ENCODE results near the gene ADAMTS17.

DNA sequence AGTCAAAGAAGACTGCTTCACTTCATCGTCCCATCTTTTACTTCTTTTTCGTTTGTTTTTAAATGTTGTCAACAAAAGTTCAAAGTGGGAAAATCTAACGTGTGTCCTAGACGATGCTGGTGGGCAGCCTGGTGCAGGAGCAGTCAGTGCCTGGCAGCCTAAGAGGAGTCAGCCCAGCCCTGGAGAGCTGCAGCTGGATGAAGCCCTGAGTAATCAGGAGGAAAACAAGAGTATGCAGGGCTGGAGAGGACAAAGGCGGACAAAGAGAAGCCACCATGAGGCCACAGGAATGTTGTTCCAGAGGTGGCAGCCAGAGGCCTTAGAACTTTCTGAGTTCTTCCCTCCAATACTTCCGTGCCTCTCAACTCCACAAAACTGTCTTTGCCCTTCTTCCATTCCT lies 5.7 kb downstream of the ADAMTS17 start:
- TF ChIP-seq, protein P1, sequence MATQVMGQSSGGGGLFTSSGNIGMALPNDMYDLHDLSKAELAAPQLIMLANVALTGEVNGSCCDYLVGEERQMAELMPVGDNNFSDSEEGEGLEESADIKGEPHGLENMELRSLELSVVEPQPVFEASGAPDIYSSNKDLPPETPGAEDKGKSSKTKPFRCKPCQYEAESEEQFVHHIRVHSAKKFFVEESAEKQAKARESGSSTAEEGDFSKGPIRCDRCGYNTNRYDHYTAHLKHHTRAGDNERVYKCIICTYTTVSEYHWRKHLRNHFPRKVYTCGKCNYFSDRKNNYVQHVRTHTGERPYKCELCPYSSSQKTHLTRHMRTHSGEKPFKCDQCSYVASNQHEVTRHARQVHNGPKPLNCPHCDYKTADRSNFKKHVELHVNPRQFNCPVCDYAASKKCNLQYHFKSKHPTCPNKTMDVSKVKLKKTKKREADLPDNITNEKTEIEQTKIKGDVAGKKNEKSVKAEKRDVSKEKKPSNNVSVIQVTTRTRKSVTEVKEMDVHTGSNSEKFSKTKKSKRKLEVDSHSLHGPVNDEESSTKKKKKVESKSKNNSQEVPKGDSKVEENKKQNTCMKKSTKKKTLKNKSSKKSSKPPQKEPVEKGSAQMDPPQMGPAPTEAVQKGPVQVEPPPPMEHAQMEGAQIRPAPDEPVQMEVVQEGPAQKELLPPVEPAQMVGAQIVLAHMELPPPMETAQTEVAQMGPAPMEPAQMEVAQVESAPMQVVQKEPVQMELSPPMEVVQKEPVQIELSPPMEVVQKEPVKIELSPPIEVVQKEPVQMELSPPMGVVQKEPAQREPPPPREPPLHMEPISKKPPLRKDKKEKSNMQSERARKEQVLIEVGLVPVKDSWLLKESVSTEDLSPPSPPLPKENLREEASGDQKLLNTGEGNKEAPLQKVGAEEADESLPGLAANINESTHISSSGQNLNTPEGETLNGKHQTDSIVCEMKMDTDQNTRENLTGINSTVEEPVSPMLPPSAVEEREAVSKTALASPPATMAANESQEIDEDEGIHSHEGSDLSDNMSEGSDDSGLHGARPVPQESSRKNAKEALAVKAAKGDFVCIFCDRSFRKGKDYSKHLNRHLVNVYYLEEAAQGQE (IDR thresholded peaks at IDR 0.05; ENCODE audit: insufficient read depth in 1 of 2, low read depth in 2 of 2, low read length in 1 of 2): no peak
- TF ChIP-seq SIN3A (IDR thresholded peaks at IDR 0.05; ENCODE audit: borderline replicate concordance, insufficient read depth, low read depth, low read length): no peak
- TF ChIP-seq, protein P2, sequence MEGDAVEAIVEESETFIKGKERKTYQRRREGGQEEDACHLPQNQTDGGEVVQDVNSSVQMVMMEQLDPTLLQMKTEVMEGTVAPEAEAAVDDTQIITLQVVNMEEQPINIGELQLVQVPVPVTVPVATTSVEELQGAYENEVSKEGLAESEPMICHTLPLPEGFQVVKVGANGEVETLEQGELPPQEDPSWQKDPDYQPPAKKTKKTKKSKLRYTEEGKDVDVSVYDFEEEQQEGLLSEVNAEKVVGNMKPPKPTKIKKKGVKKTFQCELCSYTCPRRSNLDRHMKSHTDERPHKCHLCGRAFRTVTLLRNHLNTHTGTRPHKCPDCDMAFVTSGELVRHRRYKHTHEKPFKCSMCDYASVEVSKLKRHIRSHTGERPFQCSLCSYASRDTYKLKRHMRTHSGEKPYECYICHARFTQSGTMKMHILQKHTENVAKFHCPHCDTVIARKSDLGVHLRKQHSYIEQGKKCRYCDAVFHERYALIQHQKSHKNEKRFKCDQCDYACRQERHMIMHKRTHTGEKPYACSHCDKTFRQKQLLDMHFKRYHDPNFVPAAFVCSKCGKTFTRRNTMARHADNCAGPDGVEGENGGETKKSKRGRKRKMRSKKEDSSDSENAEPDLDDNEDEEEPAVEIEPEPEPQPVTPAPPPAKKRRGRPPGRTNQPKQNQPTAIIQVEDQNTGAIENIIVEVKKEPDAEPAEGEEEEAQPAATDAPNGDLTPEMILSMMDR (IDR thresholded peaks at IDR 0.05): no peak
